Measurements from ENCODE around the gene BCL11B. TPM values are rescaled to one million over a fixed set of nuclear protein-coding genes. Genes with fewer than 3 reads are reported as not detected.
A peak's percentile ranks its signal among the peaks of the same experiment; 100 is the strongest.

The BCL11B gene
- total RNA-seq, 4 donors from 2014 or later: under 0.01 to 1.1 (median 0.39) TPM

DNA sequence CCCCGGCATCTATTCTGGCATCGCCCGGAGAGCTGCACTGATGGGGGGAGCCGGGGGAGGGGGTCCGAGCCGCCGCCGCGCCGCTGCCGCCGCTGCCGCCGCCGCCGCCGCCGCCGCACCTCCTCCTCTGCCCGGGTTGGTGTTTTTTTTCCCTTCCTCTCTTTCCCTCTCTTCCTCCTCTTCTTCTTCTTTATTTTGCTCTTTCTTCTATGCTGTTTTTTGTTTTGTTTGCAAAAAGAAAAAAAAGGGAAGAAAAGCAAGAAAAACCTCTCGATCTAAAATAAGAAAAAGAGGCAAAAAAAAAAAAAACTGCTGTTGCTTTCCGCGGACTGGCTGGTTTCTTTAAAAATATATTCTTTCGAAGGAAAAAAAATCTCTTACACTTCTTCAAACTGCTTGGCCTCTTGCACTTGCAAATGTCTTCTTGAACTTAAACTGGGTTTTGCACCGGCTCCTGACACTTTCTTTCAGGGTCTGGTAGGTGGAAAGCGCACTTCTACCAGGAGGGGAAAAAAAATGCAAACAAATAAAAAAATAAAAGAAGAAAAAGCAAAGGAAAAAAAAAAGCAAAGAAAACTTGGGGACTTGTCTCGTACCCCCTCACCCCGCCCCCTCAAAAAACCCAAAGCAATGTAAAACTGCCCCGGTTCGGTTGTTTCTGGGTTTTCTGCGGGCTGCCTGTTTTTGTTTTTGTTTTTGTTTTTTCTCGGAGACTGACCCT, 616 bp downstream of the BCL11B start:
- H3K27ac ChIP-seq: no peak overlapping the region
- peaks cover 98% of the 10 kb centered on the region for H3K27me3 ChIP-seq
- WGBS, 2 donors (ENCODE audit: low coverage in 1 of 2): 1 to 7% methylated on average over 22 to 27 of the region's 32 CpGs
- ATAC-seq: no peak
- H3K4me1 ChIP-seq: peaks cover 0 to 65% (median 27%) of the 10 kb centered on the region in 3 donors
- peak overlapping the region in 1 of 2 donors; percentile 44 for H3K4me3 ChIP-seq
- no peaks in the 10 kb centered on the region for H3K9me3 ChIP-seq
- no peaks in the 10 kb centered on the region for H3K36me3 ChIP-seq
- no peak for TF ChIP-seq EP300 (IDR thresholded peaks at IDR 0.05)
- no peak for TF ChIP-seq CTCF (IDR thresholded peaks at IDR 0.05)
- TF ChIP-seq POLR2A (IDR thresholded peaks at IDR 0.05): no peak
- TF ChIP-seq POLR2AphosphoS5 (IDR thresholded peaks at IDR 0.05): no peak

GRCh38 chr14:99270458-99271220, 1.4 kb downstream of the BCL11B start:
- TF ChIP-seq EP300 (IDR thresholded peaks at IDR 0.05) (no peak), CTCF (IDR thresholded peaks at IDR 0.05) (no peak), POLR2A (IDR thresholded peaks at IDR 0.05) (no peak), POLR2AphosphoS5 (IDR thresholded peaks at IDR 0.05) (no peak)
- peak overlapping the region in 1 of 2 donors; percentile 44 for H3K4me3 ChIP-seq
- H3K27me3 ChIP-seq: peaks cover 98% of the 10 kb centered on the region
- WGBS, 2 donors (ENCODE audit: low coverage in 1 of 2): 0% methylated on average over 1 of the region's 80 CpGs; no CpG with 5 or more reads in 1 of the 2 donors
- H3K36me3 ChIP-seq: no peaks in the 10 kb centered on the region
- no peak overlapping the region for H3K27ac ChIP-seq
- no peak for ATAC-seq
- no peaks in the 10 kb centered on the region for H3K9me3 ChIP-seq
- H3K4me1 ChIP-seq: peaks cover 0 to 68% (median 27%) of the 10 kb centered on the region in 3 donors

DNA sequence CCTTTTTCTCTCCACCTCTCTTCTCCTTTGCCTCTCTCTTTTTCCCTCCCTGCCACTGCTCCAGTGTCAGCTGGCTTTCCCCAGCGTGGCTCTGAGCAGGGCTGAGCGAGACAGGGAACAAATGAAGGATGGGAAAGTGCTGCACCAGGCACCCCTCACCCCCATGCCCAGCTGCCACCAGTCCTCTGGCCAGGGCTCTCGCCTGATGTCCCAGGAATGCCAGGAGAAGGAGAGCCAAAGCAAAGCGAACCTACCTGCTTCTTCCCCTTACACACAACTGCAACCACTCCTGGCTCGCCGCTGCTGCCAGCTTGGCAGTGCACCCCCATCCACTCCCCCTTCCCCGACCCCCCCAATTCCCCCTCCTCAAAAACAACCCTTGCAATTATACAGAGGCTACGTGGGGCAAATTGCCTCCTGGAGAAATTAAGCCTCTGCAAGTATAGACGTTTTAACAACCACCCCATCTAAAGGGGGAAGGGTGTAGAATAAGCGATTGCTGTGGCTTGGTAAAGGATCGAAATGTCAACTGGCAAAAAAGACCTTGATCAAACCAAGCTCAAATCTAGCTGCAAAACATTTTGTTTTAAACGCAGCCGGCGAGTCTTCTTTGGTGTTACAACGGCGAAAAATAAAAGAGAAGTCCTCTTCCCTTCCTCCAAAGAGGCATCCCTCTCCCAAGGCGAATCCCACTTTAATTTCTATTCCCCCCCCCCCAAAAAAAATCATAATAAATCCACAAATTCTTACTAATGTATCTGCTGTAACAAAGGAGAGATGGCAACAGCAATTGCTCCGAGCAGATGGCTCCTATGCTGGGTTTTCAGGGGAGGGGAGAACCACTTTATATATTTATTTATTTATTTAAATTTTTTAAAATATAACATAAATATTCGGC, 2.9 kb downstream of the BCL11B start:
- TF ChIP-seq POLR2AphosphoS5 (IDR thresholded peaks at IDR 0.05) (no peak), POLR2A (IDR thresholded peaks at IDR 0.05) (no peak), EP300 (IDR thresholded peaks at IDR 0.05) (no peak)
- H3K4me3 ChIP-seq: peak overlapping the region in 1 of 2 donors; percentile 44
- no peaks in the 10 kb centered on the region for H3K9me3 ChIP-seq
- WGBS, 2 donors (ENCODE audit: low coverage in 1 of 2): 8 to 32% methylated on average over 9 to 14 of the region's 19 CpGs
- H3K36me3 ChIP-seq: no peaks in the 10 kb centered on the region
- peaks cover 0 to 57% (median 23%) of the 10 kb centered on the region in 3 donors for H3K4me1 ChIP-seq
- ATAC-seq: no peak
- H3K27me3 ChIP-seq: peaks cover 98% of the 10 kb centered on the region
- no peak overlapping the region for H3K27ac ChIP-seq

DNA sequence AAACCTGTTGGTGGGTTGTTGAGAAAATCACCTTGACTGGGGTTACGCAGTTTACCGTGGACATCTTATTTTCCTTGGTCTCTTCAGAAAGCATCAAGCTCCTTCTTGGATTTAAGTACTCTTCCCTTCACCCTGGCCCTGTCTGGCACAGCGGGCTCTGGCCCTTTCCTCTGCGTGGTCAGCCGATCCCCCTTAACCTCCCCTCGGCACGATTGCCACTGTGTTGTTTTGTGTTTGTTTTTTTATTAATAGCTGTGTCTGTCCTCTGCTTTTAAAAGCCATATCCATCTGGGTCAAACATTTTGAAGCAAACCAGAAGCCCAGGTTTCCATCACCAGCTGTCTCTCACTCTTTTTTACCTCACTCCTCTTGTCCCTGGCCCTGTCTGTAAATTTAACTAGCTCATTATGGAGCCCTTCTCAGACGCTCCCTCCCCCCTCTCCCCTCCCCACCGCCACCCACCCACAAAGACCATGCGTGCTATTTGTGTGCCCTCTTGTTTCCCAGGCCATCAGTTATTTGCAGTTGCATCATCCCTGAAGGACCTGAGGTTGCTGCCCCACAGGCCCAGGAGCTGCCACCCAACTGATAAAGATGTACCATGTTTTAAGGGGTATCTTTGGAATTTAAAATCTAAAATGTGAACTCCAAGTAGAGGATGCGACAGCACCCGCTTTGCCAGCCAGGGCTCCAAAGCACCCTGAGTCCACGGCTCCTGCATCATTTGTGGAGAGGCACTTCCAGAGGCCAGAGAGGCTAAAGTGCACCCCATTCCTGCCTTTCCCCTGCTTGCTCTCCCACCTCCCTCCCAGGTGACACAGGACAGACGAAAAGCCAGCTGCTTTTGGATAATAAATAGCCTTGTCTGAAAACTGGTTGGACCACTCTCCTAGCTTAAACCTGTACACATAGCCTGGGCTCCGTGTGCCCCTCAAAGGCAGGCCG, 3.9 kb downstream of the BCL11B start:
- no peak for TF ChIP-seq POLR2AphosphoS5 (IDR thresholded peaks at IDR 0.05)
- TF ChIP-seq CTCF (IDR thresholded peaks at IDR 0.05): no peak
- no peak for TF ChIP-seq EP300 (IDR thresholded peaks at IDR 0.05)
- TF ChIP-seq POLR2A (IDR thresholded peaks at IDR 0.05): no peak
- H3K4me1 ChIP-seq: peaks cover 0 to 48% (median 19%) of the 10 kb centered on the region in 3 donors
- no peak overlapping the region for H3K4me3 ChIP-seq
- no peak for ATAC-seq
- no peaks in the 10 kb centered on the region for H3K9me3 ChIP-seq
- H3K36me3 ChIP-seq: no peaks in the 10 kb centered on the region
- 23 to 61% methylated on average over 12 to 14 of the region's 16 CpGs for WGBS, 2 donors (ENCODE audit: low coverage in 1 of 2)
- peaks cover 98% of the 10 kb centered on the region for H3K27me3 ChIP-seq
- H3K27ac ChIP-seq: no peak overlapping the region

Data from gastroesophageal sphincter (tissue), 4 donors.